Measurements from ENCODE around the gene EMILIN2. TPM values are rescaled to one million over a fixed set of nuclear protein-coding genes. Genes with fewer than 3 reads are reported as not detected.

EMILIN2 gene
- total RNA-seq, 6 donors from 2014 or later = 31.9 to 59.2 (median 43.6) TPM

GRCh38 chr18:2878656-2879330 is 32.0 kb downstream of the EMILIN2 start:
- H3K27ac ChIP-seq = no peak overlapping the region
- H3K27me3 ChIP-seq = no peaks in the 10 kb centered on the region
- no peak overlapping the region for H3K4me3 ChIP-seq
- DNase-seq = peak in 1 of 2 donors; percentile 8
- no peaks in the 10 kb centered on the region for H3K9me3 ChIP-seq
- TF ChIP-seq POLR2A (IDR thresholded peaks at IDR 0.05) (no peak), POLR2AphosphoS5 (IDR thresholded peaks at IDR 0.05) (no peak), EP300 (IDR thresholded peaks at IDR 0.05) (no peak)
- no peaks in the 10 kb centered on the region for H3K36me3 ChIP-seq
- ATAC-seq (ENCODE audit: low FRiP score in 2 of 2) = no peak
- peaks cover 0 to 7% (median 0%) of the 10 kb centered on the region in 4 donors for H3K4me1 ChIP-seq
- 89 to 92% methylated on average over 15 of the region's 15 CpGs for WGBS, 2 donors

- H3K27ac ChIP-seq = no peak overlapping the region
Measured at GRCh38 chr18:2879889-2880288, 33.1 kb downstream of the EMILIN2 start.

GRCh38 chr18:2880473-2880872 is 33.7 kb downstream of the EMILIN2 start:
- H3K4me1 ChIP-seq = peaks cover 0 to 7% (median 0%) of the 10 kb centered on the region in 4 donors
- WGBS, 2 donors = 85 to 86% methylated on average over 16 to 17 of the region's 17 CpGs
- ATAC-seq (ENCODE audit: low FRiP score in 2 of 2) (no peak), DNase-seq (peak; percentile 18 to 61)
- no peak overlapping the region for H3K27ac ChIP-seq
- H3K4me3 ChIP-seq = no peak overlapping the region
- TF ChIP-seq POLR2A (IDR thresholded peaks at IDR 0.05) (no peak), CTCF (IDR thresholded peaks at IDR 0.05) (no peak), EP300 (IDR thresholded peaks at IDR 0.05) (no peak), POLR2AphosphoS5 (IDR thresholded peaks at IDR 0.05) (no peak)
- H3K27me3 ChIP-seq = no peaks in the 10 kb centered on the region
- H3K36me3 ChIP-seq = no peaks in the 10 kb centered on the region
- no peaks in the 10 kb centered on the region for H3K9me3 ChIP-seq

More at GRCh38 chr18:2879889-2880288, 33.1 kb downstream of the EMILIN2 start:
- DNase-seq (no peak), ATAC-seq (ENCODE audit: low FRiP score in 2 of 2) (no peak)
- H3K36me3 ChIP-seq = no peaks in the 10 kb centered on the region
- no peak overlapping the region for H3K4me3 ChIP-seq
- WGBS, 2 donors = 87 to 88% methylated on average over 4 of the region's 4 CpGs
- H3K4me1 ChIP-seq = peaks cover 0 to 7% (median 0%) of the 10 kb centered on the region in 4 donors
- TF ChIP-seq POLR2A (IDR thresholded peaks at IDR 0.05) (no peak), CTCF (IDR thresholded peaks at IDR 0.05) (no peak), POLR2AphosphoS5 (IDR thresholded peaks at IDR 0.05) (no peak), EP300 (IDR thresholded peaks at IDR 0.05) (no peak)
- no peaks in the 10 kb centered on the region for H3K27me3 ChIP-seq
- no peaks in the 10 kb centered on the region for H3K9me3 ChIP-seq

- TF ChIP-seq POLR2AphosphoS5 (IDR thresholded peaks at IDR 0.05) (no peak), POLR2A (IDR thresholded peaks at IDR 0.05) (no peak), EP300 (IDR thresholded peaks at IDR 0.05) (no peak), CTCF (IDR thresholded peaks at IDR 0.05) (no peak)
- no peaks in the 10 kb centered on the region for H3K36me3 ChIP-seq
- H3K4me3 ChIP-seq = no peak overlapping the region
- no peaks in the 10 kb centered on the region for H3K9me3 ChIP-seq
- peak overlapping the region in 2 of 4 donors; percentile 9 to 10 for H3K27ac ChIP-seq
- ATAC-seq (ENCODE audit: low FRiP score in 2 of 2) = peak; percentile 42 to 92
- peaks cover 0 to 7% (median 0%) of the 10 kb centered on the region in 4 donors for H3K4me1 ChIP-seq
- WGBS, 2 donors = 73 to 76% methylated on average over 16 of the region's 16 CpGs
- H3K27me3 ChIP-seq = no peaks in the 10 kb centered on the region
- peak; percentile 18 to 27 for DNase-seq
Measured at GRCh38 chr18:2881088-2881839, 34.5 kb downstream of the EMILIN2 start.

- Histone ChIP-seq H3K27ac (peak overlapping the region in 1 of 4 donors; percentile 9), H3K4me1 (peaks cover 0 to 7% (median 0%) of the 10 kb centered on the region in 4 donors), H3K36me3 (no peaks in the 10 kb centered on the region), H3K27me3 (no peaks in the 10 kb centered on the region), H3K4me3 (no peak overlapping the region), H3K9me3 (no peaks in the 10 kb centered on the region)
- ATAC-seq (ENCODE audit: low FRiP score in 2 of 2) = peak in 1 of 2 donors; percentile 52
- no peak for DNase-seq
- WGBS, 2 donors = 78 to 82% methylated on average over 9 of the region's 9 CpGs
- no peak for TF ChIP-seq EP300 (IDR thresholded peaks at IDR 0.05)
Measured at GRCh38 chr18:2881840-2882195, 35.0 kb downstream of the EMILIN2 start.
